Upper lobe of left lung (tissue), 4 donors: ENCODE measurements around the gene NKX6-2.

ENCODE experiments used
- EP300 ChIP-seq, 4 donors: sonication (generic); formaldehyde crosslinking; IDR thresholded peaks; one replicate each; pipeline ENCODE4 v1.5.1; 2017; ENCODE audit warnings: antibody characterized with exemption in 4 of 4, control low read depth in 2 of 4
- POLR2A ChIP-seq, 4 donors: fragments of 450-650 bp; IDR thresholded peaks; one replicate each; pipeline ENCODE4 v1.5.1; 2016 to 2017; ENCODE audit warnings: antibody characterized with exemption in 4 of 4, mild to moderate bottlenecking in 2 of 4
- POLR2AphosphoS5 ChIP-seq, 2 donors: sonication (generic); formaldehyde crosslinking; IDR thresholded peaks; one replicate each; pipeline ENCODE4 v1.5.1; 2017; ENCODE audit warnings: antibody characterized with exemption in 2 of 2
- TF ChIP-seq, protein P1 (sequence below), 6 experiments: fragments of 450-650 bp in 4 of 6; fragments of 200-600 bp in 2 of 6; sonication (generic) in 2 of 6; IDR thresholded peaks; one replicate each; pipeline ENCODE4 v1.5.1; 2016 to 2019; ENCODE audit warnings: antibody characterized with exemption in 6 of 6

DNA sequence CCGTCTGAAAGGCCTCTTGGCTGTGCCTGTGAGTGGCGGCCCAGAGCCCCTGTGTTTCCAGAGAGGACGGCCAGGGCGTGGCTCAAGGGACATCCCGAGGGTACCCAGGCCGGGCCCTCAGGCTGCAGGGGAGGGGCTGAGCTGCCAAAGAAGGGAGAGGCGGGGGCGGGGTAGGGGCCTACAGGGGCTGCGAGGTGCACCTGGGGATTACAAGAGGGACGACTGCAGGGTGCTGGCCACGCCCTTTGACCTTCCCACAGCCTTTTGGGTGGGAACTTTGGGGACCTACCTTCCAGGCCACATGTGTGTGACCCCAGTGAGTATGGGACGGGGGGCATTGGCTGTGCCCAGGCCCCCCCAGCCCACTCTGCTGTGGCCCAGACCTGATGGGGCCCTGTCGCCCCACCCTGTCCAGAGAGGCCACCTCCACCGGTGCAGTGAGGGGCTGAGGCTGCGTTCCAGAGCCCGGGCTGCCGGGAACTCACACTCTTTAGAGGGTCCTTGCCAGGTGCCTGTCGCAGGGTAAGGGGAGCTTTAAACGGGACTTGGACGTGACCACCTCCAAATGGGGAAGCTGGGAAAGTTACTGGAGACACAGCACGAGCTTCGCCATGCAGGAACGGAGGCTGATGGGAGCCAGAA, 19.0 kb upstream of the NKX6-2 start:
- TF ChIP-seq, protein P1, sequence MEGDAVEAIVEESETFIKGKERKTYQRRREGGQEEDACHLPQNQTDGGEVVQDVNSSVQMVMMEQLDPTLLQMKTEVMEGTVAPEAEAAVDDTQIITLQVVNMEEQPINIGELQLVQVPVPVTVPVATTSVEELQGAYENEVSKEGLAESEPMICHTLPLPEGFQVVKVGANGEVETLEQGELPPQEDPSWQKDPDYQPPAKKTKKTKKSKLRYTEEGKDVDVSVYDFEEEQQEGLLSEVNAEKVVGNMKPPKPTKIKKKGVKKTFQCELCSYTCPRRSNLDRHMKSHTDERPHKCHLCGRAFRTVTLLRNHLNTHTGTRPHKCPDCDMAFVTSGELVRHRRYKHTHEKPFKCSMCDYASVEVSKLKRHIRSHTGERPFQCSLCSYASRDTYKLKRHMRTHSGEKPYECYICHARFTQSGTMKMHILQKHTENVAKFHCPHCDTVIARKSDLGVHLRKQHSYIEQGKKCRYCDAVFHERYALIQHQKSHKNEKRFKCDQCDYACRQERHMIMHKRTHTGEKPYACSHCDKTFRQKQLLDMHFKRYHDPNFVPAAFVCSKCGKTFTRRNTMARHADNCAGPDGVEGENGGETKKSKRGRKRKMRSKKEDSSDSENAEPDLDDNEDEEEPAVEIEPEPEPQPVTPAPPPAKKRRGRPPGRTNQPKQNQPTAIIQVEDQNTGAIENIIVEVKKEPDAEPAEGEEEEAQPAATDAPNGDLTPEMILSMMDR (IDR thresholded peaks at IDR 0.05) = no peak
- TF ChIP-seq POLR2A (IDR thresholded peaks at IDR 0.05) (no peak), POLR2AphosphoS5 (IDR thresholded peaks at IDR 0.05) (no peak), EP300 (IDR thresholded peaks at IDR 0.05) (no peak)
